IMR-90 (cell line): ENCODE data around the gene SLC44A1. TPM values are rescaled to one million over a fixed set of nuclear protein-coding genes. Genes with fewer than 3 reads are reported as not detected.
A peak's percentile ranks its signal among the peaks of the same experiment; 100 is the strongest.

ENCODE experiments used
- ATAC-seq: fragments of 200-7000 bp; cut with Tn5 transposase; 2 replicates; pipeline ENCODE4 v1.9.1; 2020; ENCODE audit warnings: low read depth, mild to moderate bottlenecking, moderate library complexity
- BruUV-seq: library from RNA; stranded (reverse); fragments of 400-500 nt; replicated peaks from 2 replicates; lab custom pipeline; 2021; lab: Mats Ljungman, UMichigan
- CTCF ChIA-PET: fragments of 300-600 bp; formaldehyde crosslinking; extraction: SDS; loops from one replicate; lab custom pipeline; 2021; ENCODE audit warnings: antibody characterized with exemption; lab: Yijun Ruan, JAX
- POLR2A ChIA-PET: fragments of 300-600 bp; sonication (Branson Sonifier 250); formaldehyde crosslinking; loops from one replicate; lab custom pipeline; 2022; ENCODE audit warnings: antibody characterized with exemption; ENCODE audit not compliant: unreplicated experiment; lab: Charles Lee
- DNase-seq: peaks from one replicate; pipeline ENCODE4 v3.0.0; 2013
- H2AFZ ChIP-seq: replicated peaks from 2 replicates; pipeline ENCODE3; 2013; ENCODE audit warnings: low read length, mild to moderate bottlenecking; ENCODE audit not compliant: poor library complexity
- H2AK5ac ChIP-seq: 2 replicates; pipeline ENCODE4 v1.6.1; 2013; ENCODE audit warnings: low read depth, low read length, inconsistent platforms
- H2AK9ac ChIP-seq: replicated peaks from 2 replicates; pipeline ENCODE3; 2013; ENCODE audit warnings: mild to moderate bottlenecking, low read depth, low read length, moderate library complexity; ENCODE audit not compliant: poor library complexity
- H2BK120ac ChIP-seq: 2 replicates; pipeline ENCODE4 v1.6.1; 2013; ENCODE audit warnings: low read depth, low read length, inconsistent platforms
- H2BK15ac ChIP-seq: 3 replicates; pipeline ENCODE4 v1.6.1; 2013; ENCODE audit warnings: low read depth, low read length, inconsistent platforms
- H2BK20ac ChIP-seq: 2 replicates; pipeline ENCODE4 v1.6.1; 2013; ENCODE audit warnings: low read depth, mild to moderate bottlenecking, inconsistent platforms, low read length, moderate library complexity
- H2BK5ac ChIP-seq: 2 replicates; pipeline ENCODE4 v1.6.1; 2013; ENCODE audit warnings: mild to moderate bottlenecking, low read depth, low read length, inconsistent platforms; ENCODE audit not compliant: poor library complexity, severe bottlenecking
- H3K14ac ChIP-seq: replicated peaks from 2 replicates; pipeline ENCODE4 v1.6.1; 2013; ENCODE audit warnings: low read depth, low read length, inconsistent platforms
- H3K18ac ChIP-seq: 2 replicates; pipeline ENCODE4 v1.6.1; 2013; ENCODE audit warnings: low read depth, low read length, control low read depth
- H3K23ac ChIP-seq: 2 replicates; pipeline ENCODE4 v1.6.1; 2013; ENCODE audit warnings: low read depth, low read length, inconsistent platforms
- H3K27ac ChIP-seq: 2 replicates; pipeline ENCODE4 v1.5.1; 2013; ENCODE audit warnings: mild to moderate bottlenecking, control low read depth, low read length; ENCODE audit not compliant: insufficient read depth
- H3K27me3 ChIP-seq: 2 replicates; pipeline ENCODE4 v1.6.1; 2013; ENCODE audit warnings: low read length; ENCODE audit not compliant: control insufficient read depth, insufficient read depth
- H3K36me3 ChIP-seq: 2 replicates; pipeline ENCODE4 v1.6.1; 2013; ENCODE audit warnings: low read length, mixed read lengths; ENCODE audit not compliant: control insufficient read depth, insufficient read depth
- H3K4ac ChIP-seq: 2 replicates; pipeline ENCODE4 v1.6.1; 2013; ENCODE audit warnings: low read depth, low read length, inconsistent platforms
- H3K4me1 ChIP-seq: 2 replicates; pipeline ENCODE4 v1.6.1; 2013; ENCODE audit warnings: low read length, mixed read lengths; ENCODE audit not compliant: control insufficient read depth, insufficient read depth
- H3K4me2 ChIP-seq: 2 replicates; pipeline ENCODE4 v1.6.1; 2013; ENCODE audit warnings: low read depth, mild to moderate bottlenecking, control low read depth, low read length, moderate library complexity
- H3K4me3 ChIP-seq: 2 replicates; pipeline ENCODE4 v1.5.1; 2013; ENCODE audit warnings: low read depth, mild to moderate bottlenecking, control low read depth, low read length, moderate library complexity; ENCODE audit not compliant: insufficient read depth
- H3K56ac ChIP-seq: 2 replicates; pipeline ENCODE4 v1.6.1; 2013; ENCODE audit warnings: low read length, inconsistent platforms; ENCODE audit not compliant: insufficient read depth; ENCODE audit errors: extremely low read depth
- H3K79me1 ChIP-seq, 2 experiments: 2 replicates each; pipeline ENCODE4 v1.6.1; 2013; ENCODE audit warnings: low read length in 2 of 2, inconsistent platforms in 1 of 2, low read depth in 1 of 2
- H3K9ac ChIP-seq: 2 replicates; pipeline ENCODE4 v1.6.1; 2013; ENCODE audit warnings: low read depth, low read length, control low read depth
- H3K9me1 ChIP-seq: 2 replicates; pipeline ENCODE4 v1.6.1; 2013; ENCODE audit warnings: low read length, inconsistent platforms; ENCODE audit not compliant: insufficient read depth
- H3K9me3 ChIP-seq: 2 replicates; pipeline ENCODE4 v1.6.1; 2013; ENCODE audit warnings: low read length; ENCODE audit not compliant: control insufficient read depth, insufficient read depth
- H4K20me1 ChIP-seq: 2 replicates; pipeline ENCODE4 v1.6.1; 2013; ENCODE audit warnings: low read length, inconsistent platforms; ENCODE audit not compliant: insufficient read depth
- H4K5ac ChIP-seq: 2 replicates; pipeline ENCODE4 v1.6.1; 2013; ENCODE audit warnings: mild to moderate bottlenecking, low read depth, low read length, control low read depth
- H4K8ac ChIP-seq, 2 experiments: 2 replicates each; pipeline ENCODE4 v1.6.1; 2013; ENCODE audit warnings: low read depth in 2 of 2, low read length in 2 of 2, control low read depth in 1 of 2, inconsistent platforms in 1 of 2
- H4K91ac ChIP-seq: 2 replicates; pipeline ENCODE4 v1.6.1; 2013; ENCODE audit warnings: low read depth, low read length, inconsistent platforms; ENCODE audit not compliant: insufficient read depth
- NFE2L2 ChIP-seq: fragments of 150-350 bp; IDR thresholded peaks from 2 replicates; pipeline ENCODE4 v1.6.1; 2016; ENCODE audit warnings: low read depth, mild to moderate bottlenecking, low read length
- POLR2A ChIP-seq: IDR thresholded peaks from 2 replicates; pipeline ENCODE4 v1.6.1; 2012; ENCODE audit warnings: mild to moderate bottlenecking, low read depth, low read length
- RAD21 ChIP-seq: IDR thresholded peaks from 2 replicates; pipeline ENCODE4 v1.6.1; 2012; ENCODE audit warnings: low read length, improper control_type of control experiment
- SMC3 ChIP-seq: fragments of 150-350 bp; IDR thresholded peaks from 2 replicates; pipeline ENCODE4 v1.6.1; 2016; ENCODE audit warnings: low read depth, mild to moderate bottlenecking, antibody characterized with exemption, low read length, moderate library complexity
- WGBS, 2 experiments: methylation state at CpG; one replicate each; pipeline versions ENCODE4 v1.1.5 to v1.1.7; 2013; ENCODE audit warnings: missing lambda C conversion rate in 2 of 2; ENCODE audit not compliant: insufficient read length in 1 of 2; ENCODE audit errors: extremely low coverage in 2 of 2; 5-methylcytosine and 5-hydroxymethylcytosine counted together
- dilution Hi-C: fragments of 300-500 bp; cut with HindIII; formaldehyde crosslinking; loops from one replicate; pipeline ENCODE4 v1.14.3; 2018; ENCODE audit warnings: low sequenced_read_pairs; ENCODE audit not compliant: unreplicated experiment
- in situ Hi-C: fragments of 300-500 bp; cut with MboI; formaldehyde crosslinking; loops from 3 replicates; pipeline ENCODE4 v1.14.3; 2019; ENCODE audit warnings: low sequenced_read_pairs, inconsistent platforms, mixed read lengths
- intact Hi-C: fragments of 100-400 bp; cut with micrococcal nuclease; formaldehyde crosslinking; loops from 2 replicates; pipeline ENCODE4 v1.10.0; 2022
- polyA plus RNA-seq, 3 experiments: library from polyadenylated mRNA; depleted of rRNA; stranded (reverse); fragments of >200 nt; gene quantifications; 2 replicates each; pipeline ENCODE4 v1.2.3, GENCODE V29; 2012; ENCODE audit warnings: low replicate concordance in 1 of 3
- total RNA-seq: library from RNA; depleted of rRNA; stranded (reverse); fragments of >200 nt; gene quantifications from 2 replicates; pipeline ENCODE4 v1.2.3, GENCODE V29; 2012
- TF ChIP-seq, protein P1 (sequence below): conservative IDR thresholded peaks from 2 replicates; pipeline ENCODE4 v1.5.1; 2012; ENCODE audit warnings: mild to moderate bottlenecking, low read depth, low read length, improper control_type of control experiment

The SLC44A1 gene
- total and polyA plus RNA-seq, 2 of the 4 experiments (the other 2 are of a cell fraction), result 5.2 to 21.7 TPM

DNA sequence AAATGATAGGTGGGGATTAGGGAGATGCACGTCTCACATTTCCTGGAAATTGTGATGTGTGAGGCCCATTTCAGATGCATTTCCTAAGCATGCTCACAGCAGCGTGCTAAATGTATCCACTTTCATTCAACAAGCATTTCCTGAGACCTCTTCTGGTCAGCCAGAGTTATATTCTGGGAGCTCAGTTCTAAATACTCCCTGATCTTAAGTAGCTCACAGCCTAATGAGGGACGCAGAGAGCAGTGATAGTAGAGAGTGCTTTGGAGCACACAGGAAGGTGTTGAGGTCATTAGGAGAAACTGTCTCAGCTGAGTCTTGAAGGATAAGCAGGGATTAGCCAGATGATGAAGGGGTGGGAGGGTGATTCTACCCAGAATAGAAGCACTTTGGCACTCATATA, 157.2 kb downstream of the SLC44A1 start:
- no peak overlapping the region for H2AFZ ChIP-seq
- CTCF ChIA-PET, result interaction anchor here (1.7 kb wide), 1 partner anchor 12 kb away, joined by 6 read pairs; no protein-coding TSS in a partner anchor
- H4K91ac ChIP-seq, result no peak overlapping the region
- H2AK5ac ChIP-seq, result 0 out of 2 replicates have a peak overlapping the region, but pooled peaks have one; percentile 30
- no peak overlapping the region for H3K4ac ChIP-seq
- no peak overlapping the region for H3K56ac ChIP-seq
- no CpG with 5 or more reads among the region's 3 CpGs for WGBS, 2 experiments
- BruUV-seq, result no TSS peak
- no peak overlapping the region for H3K23ac ChIP-seq
- no peak overlapping the region for H3K27ac ChIP-seq
- intact Hi-C loops (no loop called here), in situ Hi-C loops (no loop called here), dilution Hi-C loops (no loop called here)
- no peak overlapping the region for H3K9ac ChIP-seq
- no peak overlapping the region for H2BK15ac ChIP-seq
- H2BK120ac ChIP-seq, result no peak overlapping the region
- H3K4me2 ChIP-seq, result no peak overlapping the region
- peak; percentile 61 for DNase-seq
- H3K4me3 ChIP-seq, result no peak overlapping the region
- POLR2A ChIA-PET, result no interaction called here
- no peak overlapping the region for H3K18ac ChIP-seq
- no peak overlapping the region for H2BK20ac ChIP-seq
- H3K9me3 ChIP-seq, result no peaks in the 10 kb centered on the region
- TF ChIP-seq POLR2A (no peak), SMC3 (peak; percentile 19; the same call in 1 of the 2 replicates), NFE2L2 (no peak), RAD21 (peak; percentile 41; the same call in 1 of the 2 replicates)
- TF ChIP-seq, protein P1, sequence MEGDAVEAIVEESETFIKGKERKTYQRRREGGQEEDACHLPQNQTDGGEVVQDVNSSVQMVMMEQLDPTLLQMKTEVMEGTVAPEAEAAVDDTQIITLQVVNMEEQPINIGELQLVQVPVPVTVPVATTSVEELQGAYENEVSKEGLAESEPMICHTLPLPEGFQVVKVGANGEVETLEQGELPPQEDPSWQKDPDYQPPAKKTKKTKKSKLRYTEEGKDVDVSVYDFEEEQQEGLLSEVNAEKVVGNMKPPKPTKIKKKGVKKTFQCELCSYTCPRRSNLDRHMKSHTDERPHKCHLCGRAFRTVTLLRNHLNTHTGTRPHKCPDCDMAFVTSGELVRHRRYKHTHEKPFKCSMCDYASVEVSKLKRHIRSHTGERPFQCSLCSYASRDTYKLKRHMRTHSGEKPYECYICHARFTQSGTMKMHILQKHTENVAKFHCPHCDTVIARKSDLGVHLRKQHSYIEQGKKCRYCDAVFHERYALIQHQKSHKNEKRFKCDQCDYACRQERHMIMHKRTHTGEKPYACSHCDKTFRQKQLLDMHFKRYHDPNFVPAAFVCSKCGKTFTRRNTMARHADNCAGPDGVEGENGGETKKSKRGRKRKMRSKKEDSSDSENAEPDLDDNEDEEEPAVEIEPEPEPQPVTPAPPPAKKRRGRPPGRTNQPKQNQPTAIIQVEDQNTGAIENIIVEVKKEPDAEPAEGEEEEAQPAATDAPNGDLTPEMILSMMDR, result peak; percentile 30; the same call in 1 of the 2 replicates
- no peak overlapping the region for H4K5ac ChIP-seq
- ATAC-seq, result peak; percentile 86
- H3K14ac ChIP-seq, result no peak overlapping the region
- H3K4me1 ChIP-seq, result peaks cover 2% of the 10 kb centered on the region; the same call in 1 of the 2 replicates
- H3K79me1 ChIP-seq, result no peaks in the 10 kb centered on the region
- no peak overlapping the region for H2BK5ac ChIP-seq
- H2AK9ac ChIP-seq, result no peak overlapping the region
- no peaks in the 10 kb centered on the region; the same call in 1 of the 2 replicates for H3K9me1 ChIP-seq
- H3K36me3 ChIP-seq, result no peaks in the 10 kb centered on the region
- H4K8ac ChIP-seq, result no peak overlapping the region; a peak in 1 of 4 replicates
- H4K20me1 ChIP-seq, result no peaks in the 10 kb centered on the region
- no peaks in the 10 kb centered on the region for H3K27me3 ChIP-seq
